BJ (cell line): ENCODE data around the gene TEX2. TPM values are rescaled to one million over a fixed set of nuclear protein-coding genes. Genes with fewer than 3 reads are reported as not detected.

Experiments used
- CTCF ChIA-PET: fragments of 350-600 bp; formaldehyde crosslinking; extraction: SDS; loops from one replicate; lab custom pipeline; 2021; ENCODE audit warnings: antibody characterized with exemption, inconsistent platforms; lab: Yijun Ruan, JAX
- POLR2A ChIA-PET: fragments of 300-600 bp; sonication (Branson Sonifier 250); formaldehyde crosslinking; extraction: SDS; loops from one replicate; lab custom pipeline; 2021; ENCODE audit warnings: antibody characterized with exemption; lab: Charles Lee
- DNase-seq: peaks from one replicate; pipeline ENCODE4 v3.0.0-alpha.2; 2011; ENCODE audit warnings: low read depth
- H3K27me3 ChIP-seq: 2 replicates; pipeline ENCODE4 v1.6.0; 2011; ENCODE audit warnings: low read length; ENCODE audit not compliant: control insufficient read depth, insufficient read depth
- H3K36me3 ChIP-seq: 2 replicates; pipeline ENCODE4 v1.5.1; 2011; ENCODE audit warnings: low read length; ENCODE audit not compliant: control insufficient read depth, insufficient read depth
- H3K4me3 ChIP-seq: 2 replicates; pipeline ENCODE4 v1.5.1; 2011; ENCODE audit warnings: low read depth, mild to moderate bottlenecking, control low read depth, low read length
- CTCF ChIP-seq: IDR thresholded peaks from 2 replicates; pipeline ENCODE4 v1.5.1; 2011; ENCODE audit warnings: low read depth, mild to moderate bottlenecking, control low read depth, inconsistent platforms, low read length, moderate library complexity; ENCODE audit not compliant: insufficient read depth
- polyA plus RNA-seq: library from polyadenylated mRNA; depleted of rRNA; stranded (reverse); fragments of >200 nt; gene quantifications from 2 replicates; pipeline ENCODE4 v1.2.3, GENCODE V29; 2011

TEX2 gene
- polyA plus RNA-seq, 1 experiment, result 35.0 TPM

- TF ChIP-seq CTCF, result no peak
- H3K4me3 ChIP-seq, result no peak overlapping the region
- DNase-seq, result no peak
- H3K36me3 ChIP-seq, result peaks cover 3% of the 10 kb centered on the region
- CTCF ChIA-PET, result interaction anchor here (1.3 kb wide), 1 partner anchor 96 kb away, joined by 3 read pairs; no protein-coding TSS in a partner anchor
- POLR2A ChIA-PET, result no interaction called here
- H3K27me3 ChIP-seq, result no peaks in the 10 kb centered on the region
Measured at GRCh38 chr17:64120159-64120810, 142.8 kb downstream of the TEX2 start.

- TF ChIP-seq CTCF, result no peak
- DNase-seq, result no peak
- no peaks in the 10 kb centered on the region for H3K27me3 ChIP-seq
- H3K4me3 ChIP-seq, result no peak overlapping the region
- peaks cover 3% of the 10 kb centered on the region for H3K36me3 ChIP-seq
- CTCF ChIA-PET, result interaction anchor here (0.6 to 1.4 kb wide), 5 partner anchors 13 to 90 kb away, joined by 3 to 6 read pairs (median 3); no protein-coding TSS in a partner anchor
- POLR2A ChIA-PET, result interaction anchor here (0.6 kb wide), 1 partner anchor 69 kb away, joined by 6 read pairs; no protein-coding TSS in a partner anchor
Measured at GRCh38 chr17:64117981-64118979, 144.8 kb downstream of the TEX2 start.

GRCh38 chr17:64115822-64116534, 147.1 kb downstream of the TEX2 start:
- peak; percentile 46 for DNase-seq
- H3K4me3 ChIP-seq, result no peak overlapping the region
- no peak for TF ChIP-seq CTCF
- POLR2A ChIA-PET, result no interaction called here
- H3K27me3 ChIP-seq, result no peaks in the 10 kb centered on the region
- H3K36me3 ChIP-seq, result peaks cover 1% of the 10 kb centered on the region
- CTCF ChIA-PET, result interaction anchor here (0.7 to 0.8 kb wide), 2 partner anchors 16 to 18 kb away, joined by 3 to 4 read pairs; no protein-coding TSS in a partner anchor

- no peaks in the 10 kb centered on the region for H3K36me3 ChIP-seq
- no peaks in the 10 kb centered on the region for H3K27me3 ChIP-seq
- no peak for DNase-seq
- no peak for TF ChIP-seq CTCF
- CTCF ChIA-PET, result interaction anchor here (0.7 to 0.8 kb wide), 2 partner anchors 17 to 18 kb away, joined by 3 to 4 read pairs; no protein-coding TSS in a partner anchor
- H3K4me3 ChIP-seq, result no peak overlapping the region
- POLR2A ChIA-PET, result no interaction called here
Measured at GRCh38 chr17:64115043-64115698, 147.9 kb downstream of the TEX2 start.
